AG09319 (cell line): ENCODE data around the gene TK2.

Experiments used
- DNase-seq: peaks from one replicate; pipeline ENCODE4 v3.0.0-alpha.2; 2010; ENCODE audit warnings: low read depth; ENCODE audit errors: extremely low read depth
- TF ChIP-seq, protein P1 (sequence below): IDR thresholded peaks from 2 replicates; pipeline ENCODE4 v1.5.1; 2011; ENCODE audit warnings: low read depth, mild to moderate bottlenecking, inconsistent platforms, low read length, moderate library complexity

The TK2 gene

DNA sequence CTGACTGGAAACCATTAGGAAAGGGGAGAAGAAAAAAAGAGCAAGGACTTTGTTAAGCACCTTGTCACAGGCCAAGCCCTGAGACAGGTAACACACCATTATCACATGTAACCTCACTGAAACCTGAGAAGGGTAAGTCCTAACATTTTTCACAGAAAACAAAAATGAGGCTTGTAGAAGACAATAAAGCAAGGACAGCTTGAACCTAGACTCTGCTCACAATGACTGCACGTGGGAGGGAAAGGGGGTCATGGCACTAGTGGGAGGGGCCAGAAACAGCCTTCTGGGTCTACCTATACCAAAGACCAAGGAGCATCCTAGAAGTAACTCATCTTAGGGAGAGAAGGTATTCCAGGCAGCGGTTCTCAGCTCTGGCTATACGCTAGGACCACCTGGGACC is 7.5 kb downstream of the TK2 start:
- no peak for DNase-seq
- TF ChIP-seq, protein P1, sequence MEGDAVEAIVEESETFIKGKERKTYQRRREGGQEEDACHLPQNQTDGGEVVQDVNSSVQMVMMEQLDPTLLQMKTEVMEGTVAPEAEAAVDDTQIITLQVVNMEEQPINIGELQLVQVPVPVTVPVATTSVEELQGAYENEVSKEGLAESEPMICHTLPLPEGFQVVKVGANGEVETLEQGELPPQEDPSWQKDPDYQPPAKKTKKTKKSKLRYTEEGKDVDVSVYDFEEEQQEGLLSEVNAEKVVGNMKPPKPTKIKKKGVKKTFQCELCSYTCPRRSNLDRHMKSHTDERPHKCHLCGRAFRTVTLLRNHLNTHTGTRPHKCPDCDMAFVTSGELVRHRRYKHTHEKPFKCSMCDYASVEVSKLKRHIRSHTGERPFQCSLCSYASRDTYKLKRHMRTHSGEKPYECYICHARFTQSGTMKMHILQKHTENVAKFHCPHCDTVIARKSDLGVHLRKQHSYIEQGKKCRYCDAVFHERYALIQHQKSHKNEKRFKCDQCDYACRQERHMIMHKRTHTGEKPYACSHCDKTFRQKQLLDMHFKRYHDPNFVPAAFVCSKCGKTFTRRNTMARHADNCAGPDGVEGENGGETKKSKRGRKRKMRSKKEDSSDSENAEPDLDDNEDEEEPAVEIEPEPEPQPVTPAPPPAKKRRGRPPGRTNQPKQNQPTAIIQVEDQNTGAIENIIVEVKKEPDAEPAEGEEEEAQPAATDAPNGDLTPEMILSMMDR = no peak

GRCh38 chr16:66541388-66542355 is 8.2 kb downstream of the TK2 start:
- DNase-seq = no peak
- TF ChIP-seq, protein P1 = no peak

- DNase-seq = no peak
- TF ChIP-seq, protein P1 = no peak
Measured at GRCh38 chr16:66539623-66540469, 10.1 kb downstream of the TK2 start.

DNA sequence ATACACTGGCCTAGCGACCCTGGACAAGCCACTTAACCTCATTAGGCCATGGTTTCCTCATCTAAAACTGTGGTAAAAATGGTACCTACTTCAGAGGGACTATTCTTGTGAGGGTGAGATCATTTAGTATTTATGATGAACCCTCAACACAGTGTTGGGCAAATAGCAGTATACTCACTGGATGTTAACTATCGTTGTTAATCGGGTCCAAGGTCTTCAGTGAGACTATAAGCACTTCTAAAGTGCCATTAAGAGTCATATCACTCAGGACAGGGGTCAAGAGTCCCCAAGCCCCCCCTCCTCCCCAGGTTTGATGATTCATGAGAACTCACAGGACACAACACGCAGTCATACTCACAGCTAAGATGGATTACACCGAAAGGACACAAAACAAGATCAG is 11.0 kb downstream of the TK2 start:
- DNase-seq = no peak
- TF ChIP-seq, protein P1 = no peak

GRCh38 chr16:66537236-66537635 is 12.7 kb downstream of the TK2 start:
- no peak for DNase-seq
- TF ChIP-seq, protein P1 = no peak

GRCh38 chr16:66536525-66536924 is 13.4 kb downstream of the TK2 start:
- TF ChIP-seq, protein P1 = no peak
- DNase-seq = no peak
